ENCODE data around the gene CNTROB. TPM values are rescaled to one million over a fixed set of nuclear protein-coding genes. Genes with fewer than 3 reads are reported as not detected.

Gene CNTROB
- polyA plus RNA-seq, 2 of the 4 experiments (the other 2 are of a cell fraction), result 23.2 to 57.0 TPM

DNA sequence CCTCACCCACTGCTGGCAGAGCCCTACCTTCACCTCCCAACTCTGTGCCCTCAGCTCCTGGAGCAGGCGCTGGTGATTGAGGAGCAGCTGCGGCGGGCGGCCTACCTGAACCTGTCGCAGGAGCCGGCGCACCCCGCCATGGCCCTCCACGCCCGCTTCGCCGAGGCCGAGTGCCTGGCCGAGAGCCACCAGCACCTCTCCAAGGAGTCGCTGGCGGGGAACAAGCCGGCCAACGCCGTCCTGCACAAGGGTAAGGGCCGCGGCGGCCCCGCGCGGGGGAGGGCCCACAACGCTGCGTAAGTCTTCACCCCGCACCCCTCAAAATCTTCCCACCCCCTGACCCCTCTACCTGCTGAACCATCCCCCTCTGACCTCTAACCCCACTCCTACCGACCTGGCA, 22.9 kb upstream of the CNTROB start:
- FAIRE-seq, result no peak
- Histone ChIP-seq H3K27ac (no peak overlapping the region), H3K4me2 (no peak overlapping the region), H3K4me3 (no peak overlapping the region), H3K9me3 (no peaks in the 10 kb centered on the region), H3K4me1 (no peaks in the 10 kb centered on the region; the same call in 2 of the 3 replicates)
- no peak for ATAC-seq
- DNase-seq (ENCODE audit: low read depth in 1 of 2, low spot score in 1 of 2), result no peak
- TF ChIP-seq CEBPB (IDR thresholded peaks at IDR 0.05) (no peak), FOSL2 (IDR thresholded peaks at IDR 0.05) (no peak), FOSL2 (CRISPR knock-in tag; IDR thresholded peaks at IDR 0.05) (no peak), EHF (CRISPR knock-in tag; IDR thresholded peaks at IDR 0.05) (no peak), JUNB (IDR thresholded peaks at IDR 0.05) (no peak), CBX8 (IDR thresholded peaks at IDR 0.05) (no peak), ZSCAN20 (CRISPR knock-in tag; IDR thresholded peaks at IDR 0.05) (no peak), TP53 (CRISPR knock-in tag; IDR thresholded peaks at IDR 0.05) (no peak), HDAC2 (IDR thresholded peaks at IDR 0.05) (no peak), NPAS2 (CRISPR knock-in tag; IDR thresholded peaks at IDR 0.05; ENCODE audit: borderline replicate concordance) (no peak)
- WGBS (ENCODE audit: missing lambda C conversion rate), result 96% methylated on average over 28 of the region's 29 CpGs
- ChIA-PET CTCF (interaction anchor here (1.9 to 15.1 kb wide), 5 partner anchors 10 to 133 kb away, joined by 5 to 339 read pairs (median 151); no protein-coding TSS in a partner anchor), POLR2A (no interaction called here)

DNA sequence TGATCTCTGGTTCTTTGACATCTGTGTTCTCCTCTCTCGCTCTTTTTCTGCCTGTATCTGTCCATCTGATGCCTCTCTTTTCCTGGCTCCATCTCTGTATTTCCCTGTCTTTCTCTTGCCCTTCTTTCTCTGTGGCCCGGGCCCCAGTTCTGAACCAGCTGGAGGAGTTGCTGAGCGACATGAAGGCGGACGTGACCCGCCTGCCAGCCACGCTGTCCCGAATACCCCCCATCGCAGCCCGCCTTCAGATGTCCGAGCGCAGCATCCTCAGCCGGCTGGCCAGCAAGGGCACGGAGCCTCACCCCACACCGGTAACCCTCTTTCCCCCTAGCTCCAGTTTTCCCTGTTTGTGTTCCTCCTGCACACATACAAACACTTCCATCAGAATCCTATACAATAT, 21.7 kb upstream of the CNTROB start:
- Histone ChIP-seq H3K4me2 (no peak overlapping the region), H3K4me1 (peaks cover 7% of the 10 kb centered on the region; the same call in 1 of the 3 replicates), H3K9me3 (no peaks in the 10 kb centered on the region), H3K4me3 (no peak overlapping the region), H3K27ac (no peak overlapping the region)
- WGBS (ENCODE audit: missing lambda C conversion rate), result 93% methylated on average over 15 of the region's 15 CpGs
- ChIA-PET CTCF (interaction anchor here (1.1 to 14.8 kb wide), 7 partner anchors 11 to 149 kb away, joined by 4 to 372 read pairs (median 111); no protein-coding TSS in a partner anchor), POLR2A (no interaction called here)
- ATAC-seq (no peak), DNase-seq (ENCODE audit: low read depth in 1 of 2, low spot score in 1 of 2) (no peak), FAIRE-seq (no peak)
- no peak for TF ChIP-seq TFCP2L1 (CRISPR knock-in tag; IDR thresholded peaks at IDR 0.05)
- TF ChIP-seq, protein P1, sequence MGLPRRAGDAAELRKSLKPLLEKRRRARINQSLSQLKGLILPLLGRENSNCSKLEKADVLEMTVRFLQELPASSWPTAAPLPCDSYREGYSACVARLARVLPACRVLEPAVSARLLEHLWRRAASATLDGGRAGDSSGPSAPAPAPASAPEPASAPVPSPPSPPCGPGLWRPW (IDR thresholded peaks at IDR 0.05), result no peak
- no peak for TF ChIP-seq CHD4 (IDR thresholded peaks at IDR 0.05; ENCODE audit: borderline replicate concordance)
- TF ChIP-seq, protein P2, sequence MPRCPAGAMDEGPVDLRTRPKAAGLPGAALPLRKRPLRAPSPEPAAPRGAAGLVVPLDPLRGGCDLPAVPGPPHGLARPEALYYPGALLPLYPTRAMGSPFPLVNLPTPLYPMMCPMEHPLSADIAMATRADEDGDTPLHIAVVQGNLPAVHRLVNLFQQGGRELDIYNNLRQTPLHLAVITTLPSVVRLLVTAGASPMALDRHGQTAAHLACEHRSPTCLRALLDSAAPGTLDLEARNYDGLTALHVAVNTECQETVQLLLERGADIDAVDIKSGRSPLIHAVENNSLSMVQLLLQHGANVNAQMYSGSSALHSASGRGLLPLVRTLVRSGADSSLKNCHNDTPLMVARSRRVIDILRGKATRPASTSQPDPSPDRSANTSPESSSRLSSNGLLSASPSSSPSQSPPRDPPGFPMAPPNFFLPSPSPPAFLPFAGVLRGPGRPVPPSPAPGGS (IDR thresholded peaks at IDR 0.05), result no peak
- no peak for TF ChIP-seq HOXB5 (CRISPR knock-in tag; IDR thresholded peaks at IDR 0.05)
- TF ChIP-seq EP300 (IDR thresholded peaks at IDR 0.05), result no peak
- no peak for TF ChIP-seq RARB (CRISPR knock-in tag; IDR thresholded peaks at IDR 0.05)
- TF ChIP-seq, protein P3, sequence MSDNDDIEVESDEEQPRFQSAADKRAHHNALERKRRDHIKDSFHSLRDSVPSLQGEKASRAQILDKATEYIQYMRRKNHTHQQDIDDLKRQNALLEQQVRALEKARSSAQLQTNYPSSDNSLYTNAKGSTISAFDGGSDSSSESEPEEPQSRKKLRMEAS (IDR thresholded peaks at IDR 0.05), result no peak
- no peak for TF ChIP-seq CBX8 (IDR thresholded peaks at IDR 0.05)
- no peak for TF ChIP-seq BHLHE40 (IDR thresholded peaks at IDR 0.05; ENCODE audit: low read depth, low read length)
- TF ChIP-seq TP53 (CRISPR knock-in tag; IDR thresholded peaks at IDR 0.05), result no peak
- TF ChIP-seq SMC3 (IDR thresholded peaks at IDR 0.05), result no peak
- TF ChIP-seq, protein P4, sequence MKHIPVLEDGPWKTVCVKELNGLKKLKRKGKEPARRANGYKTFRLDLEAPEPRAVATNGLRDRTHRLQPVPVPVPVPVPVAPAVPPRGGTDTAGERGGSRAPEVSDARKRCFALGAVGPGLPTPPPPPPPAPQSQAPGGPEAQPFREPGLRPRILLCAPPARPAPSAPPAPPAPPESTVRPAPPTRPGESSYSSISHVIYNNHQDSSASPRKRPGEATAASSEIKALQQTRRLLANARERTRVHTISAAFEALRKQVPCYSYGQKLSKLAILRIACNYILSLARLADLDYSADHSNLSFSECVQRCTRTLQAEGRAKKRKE (CRISPR knock-in tag; IDR thresholded peaks at IDR 0.05; ENCODE audit: low read depth), result no peak
- no peak for TF ChIP-seq MYC (IDR thresholded peaks at IDR 0.05; ENCODE audit: borderline replicate concordance, low read length)

DNA sequence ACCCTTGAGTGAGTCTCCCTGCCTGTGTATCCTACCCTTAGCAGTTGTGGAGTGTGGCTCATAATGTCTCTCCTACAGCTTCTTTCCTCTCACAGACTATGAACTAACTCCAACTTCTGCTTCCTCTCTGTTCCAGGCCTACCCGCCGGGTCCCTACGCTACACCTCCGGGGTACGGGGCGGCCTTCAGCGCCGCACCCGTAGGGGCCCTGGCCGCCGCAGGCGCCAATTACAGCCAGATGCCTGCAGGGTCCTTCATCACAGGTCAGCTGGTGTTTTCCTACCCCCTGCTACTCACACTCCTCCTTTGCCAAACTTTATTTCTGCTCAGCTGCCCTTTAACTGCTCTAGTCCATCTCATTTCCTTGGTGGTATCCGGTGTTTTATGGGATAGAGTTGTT, 21.3 kb upstream of the CNTROB start:
- no peak overlapping the region for H3K4me2 ChIP-seq
- H3K9me3 ChIP-seq, result no peaks in the 10 kb centered on the region
- ATAC-seq, result no peak
- 95% methylated on average over 13 of the region's 13 CpGs for WGBS (ENCODE audit: missing lambda C conversion rate)
- H3K27ac ChIP-seq, result no peak overlapping the region
- no peak for FAIRE-seq
- H3K4me1 ChIP-seq, result peaks cover 7% of the 10 kb centered on the region; the same call in 1 of the 3 replicates
- CTCF ChIA-PET, result interaction anchor here (1.1 to 14.8 kb wide), 7 partner anchors 11 to 148 kb away, joined by 4 to 372 read pairs (median 111); no protein-coding TSS in a partner anchor
- POLR2A ChIA-PET, result no interaction called here
- TF ChIP-seq, protein P5, sequence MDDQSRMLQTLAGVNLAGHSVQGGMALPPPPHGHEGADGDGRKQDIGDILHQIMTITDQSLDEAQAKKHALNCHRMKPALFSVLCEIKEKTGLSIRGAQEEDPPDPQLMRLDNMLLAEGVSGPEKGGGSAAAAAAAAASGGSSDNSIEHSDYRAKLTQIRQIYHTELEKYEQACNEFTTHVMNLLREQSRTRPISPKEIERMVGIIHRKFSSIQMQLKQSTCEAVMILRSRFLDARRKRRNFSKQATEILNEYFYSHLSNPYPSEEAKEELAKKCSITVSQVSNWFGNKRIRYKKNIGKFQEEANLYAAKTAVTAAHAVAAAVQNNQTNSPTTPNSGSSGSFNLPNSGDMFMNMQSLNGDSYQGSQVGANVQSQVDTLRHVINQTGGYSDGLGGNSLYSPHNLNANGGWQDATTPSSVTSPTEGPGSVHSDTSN (IDR thresholded peaks at IDR 0.05), result no peak
- no peak for TF ChIP-seq TFCP2L1 (CRISPR knock-in tag; IDR thresholded peaks at IDR 0.05)
- H3K4me3 ChIP-seq, result no peak overlapping the region
- DNase-seq (ENCODE audit: low read depth in 1 of 2, low spot score in 1 of 2), result no peak
